PC-3 (cell line): ENCODE results near the gene DRD1. TPM values are rescaled to one million over a fixed set of nuclear protein-coding genes. Genes with fewer than 3 reads are reported as not detected.

Source experiments
- ATAC-seq: fragments of 200-7000 bp; cut with Tn5 transposase; 2 replicates; pipeline ENCODE4 v1.9.1; 2020; ENCODE audit warnings: mild to moderate bottlenecking, moderate library complexity
- BruUV-seq: library from RNA; stranded (reverse); fragments of 400-500 nt; replicated peaks from 2 replicates; lab custom pipeline; 2021; lab: Mats Ljungman, UMichigan
- CTCF ChIA-PET: fragments of 300-600 bp; sonication (Branson Sonifier 250); formaldehyde crosslinking; loops from one replicate; lab custom pipeline; 2022; ENCODE audit warnings: antibody characterized with exemption; lab: Charles Lee
- POLR2A ChIA-PET: fragments of 300-600 bp; sonication (Branson Sonifier 250); formaldehyde crosslinking; loops from one replicate; lab custom pipeline; 2022; ENCODE audit warnings: antibody characterized with exemption; ENCODE audit not compliant: unreplicated experiment; lab: Charles Lee
- DNase-seq: peaks from one replicate; pipeline ENCODE4 v3.0.0-alpha.2; 2015
- H2AFZ ChIP-seq: fragments of 300-600 bp; sonication (generic); 2 replicates; pipeline ENCODE4 v1.6.0; 2016; ENCODE audit warnings: antibody characterized with exemption, low read length
- H3F3A ChIP-seq: fragments of 300-600 bp; sonication (generic); one replicate; pipeline ENCODE4 v1.6.0; 2017; ENCODE audit warnings: antibody characterized with exemption, low read length, control low read depth, mild to moderate bottlenecking; ENCODE audit not compliant: unreplicated experiment
- H3K27ac ChIP-seq: fragments of 300-600 bp; sonication (generic); 2 replicates; pipeline ENCODE4 v1.5.1; 2016; ENCODE audit warnings: mild to moderate bottlenecking, low read length
- H3K27me3 ChIP-seq: fragments of 300-600 bp; sonication (generic); 2 replicates; pipeline ENCODE4 v1.6.1; 2016; ENCODE audit warnings: low read length, mixed read lengths
- H3K36me3 ChIP-seq: fragments of 300-600 bp; sonication (generic); 2 replicates; pipeline ENCODE4 v1.6.1; 2016; ENCODE audit warnings: low read depth, mixed run types, low read length, mixed read lengths
- H3K4me1 ChIP-seq: fragments of 300-600 bp; sonication (generic); 2 replicates; pipeline ENCODE4 v1.5.1; 2016; ENCODE audit warnings: low read length; ENCODE audit not compliant: insufficient read depth
- H3K4me2 ChIP-seq: fragments of 300-600 bp; sonication (generic); 2 replicates; pipeline ENCODE4 v1.6.0; 2016; ENCODE audit warnings: low read length
- H3K4me3 ChIP-seq: fragments of 300-600 bp; sonication (generic); 2 replicates; pipeline ENCODE4 v1.5.1; 2016; ENCODE audit warnings: mild to moderate bottlenecking, low read length, mixed read lengths
- H3K79me2 ChIP-seq: fragments of 300-600 bp; sonication (generic); 2 replicates; pipeline ENCODE4 v1.6.1; 2017; ENCODE audit warnings: low read length, mixed read lengths
- H3K9ac ChIP-seq: fragments of 300-600 bp; sonication (generic); 2 replicates; pipeline ENCODE4 v1.6.0; 2016; ENCODE audit warnings: mild to moderate bottlenecking, low read length
- H3K9me2 ChIP-seq: fragments of 300-600 bp; sonication (generic); replicated peaks from 2 replicates; pipeline ENCODE4 v1.6.1; 2016; ENCODE audit warnings: mixed run types, low read length, mixed read lengths
- H3K9me3 ChIP-seq: fragments of 300-600 bp; sonication (generic); 2 replicates; pipeline ENCODE4 v1.6.1; 2016; ENCODE audit warnings: low read length, mixed read lengths
- H4K20me1 ChIP-seq: fragments of 300-600 bp; sonication (generic); 2 replicates; pipeline ENCODE4 v1.6.1; 2016; ENCODE audit warnings: low read length, mixed read lengths
- CTCF ChIP-seq: fragments of 300-600 bp; sonication (generic); conservative IDR thresholded peaks from 2 replicates; pipeline ENCODE4 v1.5.1; 2017; ENCODE audit warnings: antibody characterized with exemption, low read depth, mild to moderate bottlenecking, low read length
- EZH2 ChIP-seq: fragments of 300-600 bp; sonication (generic); IDR thresholded peaks from one replicate; pipeline ENCODE4 v1.6.1; 2017; ENCODE audit warnings: antibody characterized with exemption, mild to moderate bottlenecking, low read length; ENCODE audit not compliant: unreplicated experiment
- EZH2phosphoT487 ChIP-seq: fragments of 300-600 bp; sonication (generic); IDR thresholded peaks from 2 replicates; pipeline ENCODE4 v1.6.1; 2018; ENCODE audit warnings: mild to moderate bottlenecking, antibody characterized with exemption, low read length, borderline replicate concordance
- intact Hi-C: fragments of 100-400 bp; cut with micrococcal nuclease; formaldehyde crosslinking; loops from 2 replicates; pipeline ENCODE4 v1.9.0; 2023
- total RNA-seq: library from RNA; depleted of rRNA; stranded (reverse); fragments of >200 nt; gene quantifications from 2 replicates; pipeline ENCODE4 v1.2.3, GENCODE V29; 2014

The DRD1 gene
- total RNA-seq, 1 experiment from 2014 or later, result not detected

- TF ChIP-seq EZH2phosphoT487 (no peak), EZH2 (no peak), CTCF (no peak)
- ChIA-PET POLR2A (no interaction called here), CTCF (interaction anchor here (0.5 kb wide), 1 partner anchor 304 kb away, joined by 4 read pairs; no protein-coding TSS in a partner anchor)
- Histone ChIP-seq H4K20me1 (no peaks in the 10 kb centered on the region), H2AFZ (no peak overlapping the region), H3K9me2 (no peaks in the 10 kb centered on the region), H3K4me2 (no peak overlapping the region), H3K79me2 (no peaks in the 10 kb centered on the region), H3K27ac (no peak overlapping the region), H3F3A (no peaks in the 10 kb centered on the region), H3K4me1 (peaks cover 5% of the 10 kb centered on the region; the same call in 1 of the 2 replicates), H3K27me3 (no peaks in the 10 kb centered on the region), H3K36me3 (no peaks in the 10 kb centered on the region), H3K9me3 (no peaks in the 10 kb centered on the region), H3K9ac (no peak overlapping the region), H3K4me3 (no peak overlapping the region)
- ATAC-seq, result no peak
- intact Hi-C loops, result no loop called here
- no peak for DNase-seq
- no TSS peak for BruUV-seq
Observed at GRCh38 chr5:175420383-175420782, 23.6 kb downstream of the DRD1 start.

- no peak overlapping the region for H3K4me3 ChIP-seq
- intact Hi-C loops, result no loop called here
- TF ChIP-seq CTCF (no peak), EZH2 (no peak), EZH2phosphoT487 (no peak)
- no TSS peak for BruUV-seq
- no peak overlapping the region for H3K27ac ChIP-seq
- no peak overlapping the region for H3K9ac ChIP-seq
- no peaks in the 10 kb centered on the region for H3F3A ChIP-seq
- no peaks in the 10 kb centered on the region for H3K9me3 ChIP-seq
- H3K27me3 ChIP-seq, result no peaks in the 10 kb centered on the region; the same call in 1 of the 2 replicates
- H3K4me2 ChIP-seq, result 0 out of 2 replicates have a peak overlapping the region, but pooled peaks have one; percentile 2
- peak; percentile 40; the same call in 1 of the 2 replicates for ATAC-seq
- H2AFZ ChIP-seq, result no peak overlapping the region
- H3K9me2 ChIP-seq, result no peaks in the 10 kb centered on the region
- CTCF ChIA-PET, result no interaction called here
- H3K79me2 ChIP-seq, result no peaks in the 10 kb centered on the region
- POLR2A ChIA-PET, result no interaction called here
- H3K4me1 ChIP-seq, result peaks cover 5% of the 10 kb centered on the region; the same call in 1 of the 2 replicates
- no peaks in the 10 kb centered on the region for H4K20me1 ChIP-seq
- DNase-seq, result peak; percentile 69
- H3K36me3 ChIP-seq, result no peaks in the 10 kb centered on the region
Observed at GRCh38 chr5:175418251-175418650, 25.7 kb downstream of the DRD1 start.

GRCh38 chr5:175417384-175417783 is 26.6 kb downstream of the DRD1 start:
- Histone ChIP-seq H3K9ac (no peak overlapping the region), H3K9me2 (no peaks in the 10 kb centered on the region), H2AFZ (no peak overlapping the region), H3F3A (no peaks in the 10 kb centered on the region), H3K36me3 (no peaks in the 10 kb centered on the region), H3K9me3 (no peaks in the 10 kb centered on the region), H3K79me2 (no peaks in the 10 kb centered on the region), H4K20me1 (no peaks in the 10 kb centered on the region), H3K27me3 (peaks cover under 1% of the 10 kb centered on the region; the same call in 1 of the 2 replicates), H3K27ac (no peak overlapping the region), H3K4me2 (no peak overlapping the region), H3K4me1 (peaks cover 5% of the 10 kb centered on the region; the same call in 1 of the 2 replicates), H3K4me3 (no peak overlapping the region)
- TF ChIP-seq EZH2 (no peak), CTCF (no peak), EZH2phosphoT487 (no peak)
- no peak for ATAC-seq
- ChIA-PET CTCF (no interaction called here), POLR2A (no interaction called here)
- no peak for DNase-seq
- no TSS peak for BruUV-seq
- intact Hi-C loops, result no loop called here
